ENCODE results near the gene KCNQ1.

The KCNQ1 gene

DNA sequence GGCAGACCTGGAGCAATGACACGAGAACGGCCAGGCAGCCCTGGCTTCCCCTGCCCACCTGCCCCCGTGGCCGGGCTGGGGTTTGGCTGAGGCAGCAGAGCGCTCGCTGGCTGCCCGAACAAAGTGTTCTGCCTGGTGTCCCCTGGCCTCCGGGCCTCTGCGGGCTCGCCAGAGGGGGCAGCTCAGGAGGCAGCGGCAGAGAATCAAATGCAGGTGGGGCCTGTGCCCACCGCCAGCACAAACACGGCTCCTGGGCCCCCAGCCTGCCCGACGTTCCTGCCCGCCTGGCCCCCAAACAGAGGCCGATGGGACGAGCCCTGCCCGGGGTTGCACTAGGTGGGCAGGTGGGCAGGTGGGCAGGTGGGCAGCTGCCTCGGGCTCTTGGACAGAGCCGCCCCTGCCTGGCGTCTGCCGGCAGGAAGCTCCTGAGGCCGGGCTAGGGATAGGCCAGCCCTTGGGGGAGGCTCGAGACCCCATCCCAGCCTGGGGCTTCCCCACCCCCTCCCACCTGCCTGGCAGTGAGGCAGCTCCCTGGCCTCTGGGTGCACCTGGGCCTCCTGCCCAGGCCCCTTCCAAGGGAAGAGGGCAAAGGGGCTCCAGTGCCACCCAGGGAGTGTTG, 394.0 kb downstream of the KCNQ1 start:
- DNase-seq (ENCODE audit: low read depth): no peak

DNA sequence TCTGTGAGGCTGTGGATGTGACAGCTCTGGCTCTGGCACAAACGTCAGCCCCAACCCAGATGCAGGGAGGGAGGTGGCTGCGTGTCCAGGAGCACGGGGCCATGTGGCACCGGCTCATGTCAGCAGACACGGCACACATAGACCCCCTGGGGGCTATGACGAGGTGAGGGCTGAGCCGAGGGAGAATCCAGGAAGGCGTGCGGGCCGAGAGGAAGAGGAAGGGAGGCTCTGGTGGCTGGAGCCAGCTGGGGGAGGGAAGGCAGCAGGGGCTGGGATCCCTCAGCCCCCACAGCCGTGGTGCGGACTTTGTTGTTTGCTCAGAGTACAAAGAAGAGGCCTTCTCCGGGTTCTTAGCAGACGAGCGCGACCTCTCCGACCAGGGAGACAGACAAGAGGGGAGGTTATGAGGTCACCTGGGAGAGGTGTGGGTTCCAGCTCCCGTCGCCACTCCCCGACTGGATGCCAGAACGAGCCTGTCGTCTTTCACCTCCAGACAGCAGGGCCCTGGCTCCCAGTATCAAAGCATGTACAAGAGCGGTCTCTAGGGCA, 394.7 kb downstream of the KCNQ1 start:
- no peak for DNase-seq (ENCODE audit: low read depth)

DNA sequence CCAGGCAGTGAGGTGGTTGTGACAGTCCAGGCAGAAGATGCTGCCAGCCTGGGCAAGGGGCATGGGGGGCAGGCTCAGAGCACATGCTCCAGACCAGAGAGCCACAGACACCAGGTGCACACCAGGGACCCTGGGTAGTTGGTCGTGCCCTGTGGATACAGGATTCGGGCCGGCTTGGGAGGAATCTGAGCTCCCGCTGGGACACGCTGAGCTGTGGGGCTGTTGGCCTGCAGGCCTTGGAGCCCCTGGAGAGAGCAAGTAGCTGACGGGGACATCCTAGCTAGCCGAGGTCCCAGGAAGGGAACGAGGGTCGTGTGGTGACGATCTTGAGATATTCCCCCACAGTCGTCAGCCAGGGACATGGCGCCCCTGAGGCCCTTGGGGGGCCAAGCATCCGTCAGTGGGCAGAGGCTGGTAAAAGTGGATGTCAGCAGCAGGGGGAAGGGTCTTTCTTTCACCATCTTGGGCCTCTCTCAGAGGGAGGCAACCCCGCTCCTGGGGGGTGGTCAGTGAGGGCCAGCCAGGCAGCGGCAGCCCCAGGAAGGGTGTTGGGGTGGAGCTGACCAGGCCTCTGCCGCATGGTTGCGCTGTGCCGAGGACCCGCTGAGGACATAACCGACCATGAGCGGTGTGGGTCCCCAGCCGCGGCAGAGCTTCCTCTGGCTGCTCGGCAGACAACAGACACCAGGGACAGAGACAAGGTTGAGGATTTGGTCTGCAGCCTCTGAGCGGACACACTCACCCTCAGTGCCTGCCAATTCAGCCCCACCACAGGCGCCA, 396.8 kb downstream of the KCNQ1 start:
- DNase-seq (ENCODE audit: low read depth): no peak

DNA sequence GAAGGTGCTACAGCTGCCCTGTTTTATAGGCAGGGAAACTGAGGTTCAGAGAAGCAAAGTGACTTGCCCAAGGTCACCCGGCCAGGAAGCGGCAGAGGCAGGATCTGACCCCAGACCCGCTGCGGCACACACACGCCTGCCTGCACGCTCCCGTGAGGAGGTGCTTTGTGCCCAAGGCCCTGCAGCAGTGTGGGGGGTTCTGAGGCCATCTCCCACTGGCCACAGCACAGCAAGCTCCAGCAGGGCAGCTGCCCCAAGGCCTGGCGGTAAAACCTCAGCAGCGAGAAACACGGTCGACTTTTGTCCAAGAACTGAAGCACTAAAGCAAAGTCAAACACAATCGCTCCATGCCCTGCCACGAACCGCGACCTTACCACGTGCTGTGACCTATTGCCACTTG, 398.1 kb downstream of the KCNQ1 start:
- DNase-seq (ENCODE audit: low read depth): no peak

DNA sequence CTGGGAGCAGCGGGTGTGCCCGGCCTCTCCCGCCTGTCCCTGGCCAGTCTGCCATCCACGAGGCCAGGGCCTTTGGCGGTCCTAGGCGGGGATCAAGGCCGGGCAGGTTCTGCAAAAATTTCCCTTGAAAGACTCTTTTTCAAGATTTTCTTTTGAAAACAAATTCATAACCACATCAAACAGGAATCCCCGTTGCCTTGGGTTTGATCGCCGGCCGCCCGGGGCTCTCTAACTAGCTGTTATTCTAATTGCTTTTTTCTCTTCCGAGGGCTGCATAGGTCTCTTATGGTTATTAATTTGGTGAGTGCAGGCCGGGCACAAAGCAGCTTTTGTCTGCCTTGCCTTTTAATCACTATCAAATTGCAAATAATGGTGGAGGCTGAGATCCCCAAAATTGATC, 398.7 kb downstream of the KCNQ1 start:
- DNase-seq (ENCODE audit: low read depth): no peak

DNA sequence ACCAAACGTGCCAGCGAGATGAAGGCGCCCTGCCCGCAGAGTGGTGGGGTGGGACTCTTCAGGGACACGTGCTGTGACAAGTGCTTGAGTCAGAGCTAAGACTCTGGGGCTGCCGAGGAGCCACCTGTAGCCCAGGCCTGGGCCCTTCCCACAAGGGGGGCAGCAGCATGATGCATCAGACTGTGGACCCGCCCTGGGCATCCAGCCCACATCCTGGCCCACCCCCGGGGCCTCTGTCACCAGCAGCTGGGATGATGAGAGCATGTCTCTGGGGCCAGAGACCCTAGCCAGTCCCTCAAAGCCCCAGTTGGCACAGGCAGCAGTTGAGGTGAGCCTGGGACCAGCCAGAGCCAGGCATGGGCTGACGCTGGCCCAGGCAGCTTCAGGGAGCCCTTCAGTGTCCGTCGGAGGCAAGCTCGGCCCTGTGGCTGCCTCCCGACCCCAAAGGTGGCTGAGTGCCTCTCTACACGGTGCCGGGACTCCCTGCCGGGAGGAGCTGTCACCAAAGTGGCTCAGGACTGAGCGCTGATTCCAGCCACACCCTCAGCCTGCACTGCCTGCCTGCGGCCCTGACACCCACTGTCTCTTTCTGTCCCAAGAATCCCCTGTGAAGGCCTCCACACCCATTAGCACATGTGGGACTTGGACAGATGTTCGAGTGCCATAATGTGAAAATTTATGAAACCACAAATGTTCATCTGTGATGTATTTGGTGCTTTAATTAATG, 399.5 kb downstream of the KCNQ1 start:
- no peak for DNase-seq (ENCODE audit: low read depth)

DNA sequence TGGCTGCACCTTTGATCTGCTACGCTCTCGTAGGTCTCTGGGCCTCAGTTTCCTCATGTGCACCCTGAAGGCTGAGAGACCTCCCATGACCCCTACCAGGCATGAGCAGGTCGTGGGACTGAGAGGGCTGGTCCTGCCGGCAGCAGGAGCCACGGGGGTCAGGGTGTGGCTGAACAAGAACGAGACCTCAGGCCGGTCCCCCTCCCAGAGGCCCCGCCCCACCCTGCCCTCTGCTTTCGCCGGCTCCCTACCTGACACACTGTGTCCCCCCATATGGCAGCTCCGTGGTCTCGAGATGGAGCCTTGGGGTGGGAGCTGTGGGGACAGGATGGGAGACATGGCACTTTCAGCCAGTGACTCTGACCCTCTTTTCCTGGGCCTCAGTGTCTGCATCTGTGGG, 400.2 kb downstream of the KCNQ1 start:
- no peak for DNase-seq (ENCODE audit: low read depth)

DNA sequence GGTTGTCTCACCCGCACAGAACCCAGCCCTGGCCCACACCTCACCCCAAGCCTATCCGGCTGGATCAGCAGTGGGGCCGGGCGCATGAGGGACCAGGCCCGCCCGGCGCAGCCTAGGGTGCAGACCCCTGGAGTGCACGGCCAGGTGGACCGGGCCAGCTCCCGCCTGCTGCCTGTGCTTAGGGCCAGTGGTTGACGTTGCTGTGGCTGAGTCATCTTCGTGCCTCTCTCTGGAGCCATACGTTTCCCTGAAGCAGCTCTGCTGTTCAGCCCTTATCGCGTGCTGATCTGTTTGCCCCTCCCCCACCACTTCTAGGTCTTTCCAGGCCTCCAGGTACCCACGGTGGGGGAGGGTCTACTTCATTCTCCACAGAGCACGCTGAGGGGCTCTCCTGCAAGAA, 401.2 kb downstream of the KCNQ1 start:
- no peak for DNase-seq (ENCODE audit: low read depth)

DNA sequence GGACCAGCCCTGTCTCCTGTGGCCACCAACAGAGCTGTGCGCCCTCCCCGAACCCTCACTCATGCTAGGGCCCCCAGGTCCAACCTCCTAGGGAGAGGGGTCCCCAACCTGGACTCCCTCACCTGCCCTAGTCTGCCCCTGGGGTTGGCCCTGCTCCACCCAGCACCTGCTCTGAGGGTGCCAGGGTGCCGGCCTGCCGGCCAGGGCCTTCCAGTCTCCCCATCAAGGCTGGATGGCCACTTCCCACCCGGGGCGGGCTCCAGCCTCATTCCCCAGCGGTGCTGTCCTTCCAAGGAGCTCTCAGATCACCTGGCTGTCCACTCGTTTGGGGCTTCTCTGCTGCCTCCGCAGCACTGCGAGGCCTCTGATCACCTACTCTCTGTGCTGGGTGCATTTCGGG, 401.7 kb downstream of the KCNQ1 start:
- no peak for DNase-seq (ENCODE audit: low read depth)

DNA sequence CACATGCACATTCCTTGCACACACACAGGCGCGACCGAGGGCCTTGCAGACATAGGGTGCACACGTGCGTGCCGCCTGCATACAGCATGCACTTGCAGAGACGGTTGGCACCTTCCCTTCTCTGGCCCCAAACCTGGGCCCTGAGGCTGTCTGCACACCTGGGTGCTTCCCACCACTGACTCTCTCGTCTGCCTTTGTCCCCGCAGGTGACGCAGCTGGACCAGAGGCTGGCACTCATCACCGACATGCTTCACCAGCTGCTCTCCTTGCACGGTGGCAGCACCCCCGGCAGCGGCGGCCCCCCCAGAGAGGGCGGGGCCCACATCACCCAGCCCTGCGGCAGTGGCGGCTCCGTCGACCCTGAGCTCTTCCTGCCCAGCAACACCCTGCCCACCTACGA, 402.8 kb downstream of the KCNQ1 start:
- DNase-seq (ENCODE audit: low read depth): no peak

DNA sequence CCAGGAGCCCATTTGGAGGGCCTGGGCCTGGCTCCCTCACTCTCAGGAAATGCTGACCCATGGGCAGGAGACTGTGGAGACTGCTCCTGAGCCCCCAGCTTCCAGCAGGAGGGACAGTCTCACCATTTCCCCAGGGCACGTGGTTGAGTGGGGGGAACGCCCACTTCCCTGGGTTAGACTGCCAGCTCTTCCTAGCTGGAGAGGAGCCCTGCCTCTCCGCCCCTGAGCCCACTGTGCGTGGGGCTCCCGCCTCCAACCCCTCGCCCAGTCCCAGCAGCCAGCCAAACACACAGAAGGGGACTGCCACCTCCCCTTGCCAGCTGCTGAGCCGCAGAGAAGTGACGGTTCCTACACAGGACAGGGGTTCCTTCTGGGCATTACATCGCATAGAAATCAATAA, 403.7 kb downstream of the KCNQ1 start:
- no peak for DNase-seq (ENCODE audit: low read depth)

DNA sequence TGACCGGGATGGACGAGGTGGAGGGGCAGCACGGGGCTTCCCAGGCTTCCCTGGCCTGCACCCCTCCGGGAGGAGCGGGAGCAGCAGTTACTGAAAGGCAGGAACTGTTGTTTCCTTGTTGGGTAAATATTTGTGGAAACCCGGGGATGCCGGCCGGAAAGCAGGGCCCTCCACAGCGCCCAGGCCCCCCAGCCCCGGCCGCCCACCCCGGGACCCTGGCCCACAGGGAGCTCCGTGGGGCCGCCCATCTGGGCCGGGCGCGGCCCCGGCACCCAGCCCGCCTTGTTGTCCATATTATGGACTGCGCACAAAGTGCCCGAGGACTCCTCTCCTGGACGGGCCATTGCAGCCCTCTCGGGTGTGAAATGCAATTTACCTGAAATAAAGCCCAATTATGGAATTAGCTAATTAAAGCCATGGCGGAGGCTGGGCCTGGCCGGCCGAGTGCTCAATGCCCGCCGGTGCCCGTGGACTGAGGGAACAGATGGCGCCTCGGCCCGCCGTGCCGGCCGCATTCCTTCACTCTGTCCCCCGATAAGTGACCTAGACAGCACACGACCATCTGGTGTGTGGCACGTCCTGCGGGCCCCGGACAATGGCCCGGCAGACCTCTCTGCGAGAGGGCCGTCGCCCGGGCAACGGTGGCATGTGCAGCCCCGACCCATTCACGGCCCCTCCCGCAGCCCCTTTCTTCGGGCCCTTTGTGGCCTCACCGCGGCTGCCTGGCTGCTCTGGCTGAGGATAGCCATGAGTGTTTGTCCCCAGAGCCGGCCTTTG, 405.4 kb downstream of the KCNQ1 start:
- no peak for DNase-seq (ENCODE audit: low read depth)

DNA sequence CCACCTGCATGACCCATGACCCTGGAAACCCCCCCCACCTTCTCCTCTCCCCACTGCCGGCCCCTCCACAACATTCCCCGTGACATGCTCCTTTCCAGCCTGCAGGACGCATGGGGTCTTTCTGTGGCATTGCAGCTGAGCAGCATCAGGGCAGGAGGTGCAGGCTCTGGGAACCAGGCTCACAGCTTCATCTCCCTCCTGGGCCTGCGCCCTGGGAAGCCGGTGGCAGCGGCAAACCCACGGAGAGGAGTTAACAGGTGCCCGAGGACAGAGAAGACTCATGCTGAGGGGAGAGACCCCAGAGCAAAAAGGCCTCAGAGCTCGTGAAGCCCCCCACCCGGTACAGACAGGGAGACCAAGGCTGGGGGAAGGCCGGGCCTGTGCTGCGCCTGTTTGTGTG, 408.6 kb downstream of the KCNQ1 start:
- no peak for DNase-seq (ENCODE audit: low read depth)

DNA sequence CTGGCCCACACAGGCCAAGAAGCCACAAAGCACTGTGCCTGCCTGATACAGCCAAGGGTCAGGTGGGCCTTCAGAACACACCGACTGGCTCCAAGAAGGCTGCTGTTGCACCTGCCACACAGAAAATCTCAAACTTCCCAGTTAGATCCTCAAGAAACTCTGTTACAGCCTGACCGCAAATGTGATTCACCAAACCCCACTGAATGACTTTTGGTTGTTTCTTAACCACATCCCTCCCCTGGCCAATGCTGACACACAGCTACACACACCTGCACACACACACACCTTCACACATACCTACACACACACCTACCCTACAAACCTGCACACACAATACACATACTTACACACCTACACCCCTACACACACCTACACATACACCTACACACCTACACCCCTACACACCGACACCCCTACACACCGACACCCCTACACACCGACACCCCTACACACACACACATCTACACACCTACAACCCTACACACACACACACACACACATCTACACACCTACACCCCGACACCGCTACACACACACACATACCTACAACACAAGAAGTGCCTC, 409.3 kb downstream of the KCNQ1 start:
- no peak for DNase-seq (ENCODE audit: low read depth)

DNA sequence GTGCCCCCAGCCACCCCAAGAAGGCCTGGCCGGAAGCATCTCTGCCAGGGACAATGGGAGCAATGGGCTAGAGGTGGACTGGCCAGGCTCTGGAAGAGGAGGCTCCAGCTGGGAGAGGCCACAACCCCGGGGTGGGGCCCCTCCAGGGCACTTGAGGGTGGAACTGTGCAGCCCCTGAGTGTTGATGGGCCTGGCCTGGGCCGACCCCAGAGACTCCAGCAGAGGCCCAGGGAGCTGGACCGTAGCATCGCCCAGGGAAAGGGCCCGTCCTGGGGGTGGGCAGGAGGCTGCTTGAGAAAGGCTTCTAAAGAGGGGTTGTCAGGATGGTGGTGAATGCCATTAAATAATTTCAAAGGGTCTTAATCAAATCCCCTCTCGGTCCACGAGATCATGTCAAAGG, 410.4 kb downstream of the KCNQ1 start:
- DNase-seq (ENCODE audit: low read depth): no peak

DNA sequence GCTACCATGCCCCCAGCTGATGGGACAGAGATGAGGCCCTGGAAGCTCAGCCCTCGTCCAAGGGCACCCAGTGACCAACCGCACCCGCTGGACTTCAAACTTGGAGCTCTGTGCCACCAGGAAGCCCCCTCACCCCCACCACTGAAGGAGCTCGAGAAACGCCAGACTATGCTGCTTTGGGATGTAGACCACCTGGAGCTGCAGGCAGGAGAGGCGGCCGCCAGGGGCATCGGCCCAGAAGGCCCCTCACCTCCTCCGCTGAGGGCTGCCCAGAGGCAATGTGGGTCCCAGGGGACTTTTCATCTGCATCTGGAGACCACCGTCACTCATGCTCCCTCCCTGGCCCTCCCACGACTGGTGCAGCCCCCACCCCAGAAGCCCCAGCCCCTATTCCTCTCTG, 412.5 kb downstream of the KCNQ1 start:
- DNase-seq (ENCODE audit: low read depth): no peak

DNA sequence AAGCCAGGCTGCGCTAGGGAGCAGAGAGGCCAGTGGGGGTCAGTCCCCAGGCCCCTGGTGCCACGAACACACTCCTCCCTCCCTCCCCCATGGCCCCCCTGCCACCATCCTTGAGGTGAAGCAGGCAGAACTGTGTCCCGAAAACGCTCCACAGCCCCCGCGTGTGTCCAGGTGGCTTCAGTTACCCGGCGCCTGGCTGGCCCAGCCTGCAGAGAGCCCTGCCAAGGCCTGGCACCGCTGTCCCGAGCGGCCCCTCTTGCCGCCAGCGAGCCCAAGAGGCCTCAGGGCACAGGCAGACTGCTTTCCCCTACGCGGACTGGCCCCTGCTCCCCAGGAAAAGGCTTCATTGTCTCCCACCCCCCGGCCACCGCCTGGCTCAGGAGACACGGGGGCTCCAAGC, 413.1 kb downstream of the KCNQ1 start:
- DNase-seq (ENCODE audit: low read depth): no peak

DNA sequence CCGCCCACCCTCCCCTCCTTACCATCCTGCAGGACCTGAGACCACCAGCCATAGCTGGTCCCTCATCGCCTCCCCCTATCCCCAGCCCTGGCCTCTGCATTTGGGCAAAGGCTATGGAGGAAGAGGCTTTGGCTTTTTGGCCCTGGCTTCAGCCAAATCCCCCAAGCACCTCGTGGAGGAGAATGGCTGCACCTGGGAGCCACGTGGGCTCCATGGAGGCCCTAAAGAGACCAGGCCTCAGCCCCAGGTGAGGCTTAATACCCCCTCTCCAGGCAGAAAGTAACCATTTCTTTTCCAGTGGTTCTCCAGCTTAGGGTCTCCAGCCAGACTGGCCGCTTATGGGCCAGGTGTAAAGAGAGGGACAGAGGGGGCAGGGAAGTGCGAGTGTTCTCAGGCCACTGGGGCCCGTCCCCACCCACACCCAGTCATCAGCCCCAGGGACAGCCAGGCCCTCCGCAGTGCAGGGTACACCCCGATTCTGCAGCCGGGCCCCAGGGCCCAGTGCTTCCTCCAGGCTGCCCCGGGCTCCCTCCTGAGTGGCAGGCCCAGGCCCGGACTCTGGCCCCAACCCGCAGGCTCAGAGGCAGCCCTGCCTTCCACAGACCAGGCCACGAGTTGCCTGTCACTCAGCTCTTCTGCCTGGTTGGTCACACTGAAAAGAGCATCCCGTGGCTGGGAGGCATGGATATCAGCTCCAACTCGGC, 414.3 kb downstream of the KCNQ1 start:
- DNase-seq (ENCODE audit: low read depth): no peak

DNA sequence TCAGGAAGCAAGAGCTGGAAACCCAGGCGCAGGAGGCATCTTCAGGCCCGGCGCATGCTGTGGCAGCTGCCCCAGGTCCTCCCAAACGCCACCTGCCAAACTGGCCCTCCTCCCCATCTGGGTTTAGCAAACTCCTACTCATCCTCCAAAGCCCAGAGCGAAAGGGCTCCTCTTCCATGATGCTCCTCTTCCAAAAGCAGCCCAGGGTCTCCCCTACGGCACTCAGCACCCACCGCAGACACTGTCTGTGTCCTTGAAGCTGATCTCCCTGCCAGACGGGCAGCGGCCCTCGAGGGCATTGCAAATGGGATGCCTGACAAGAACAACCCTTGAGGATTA, 414.9 kb downstream of the KCNQ1 start:
- no peak for DNase-seq (ENCODE audit: low read depth)

DNA sequence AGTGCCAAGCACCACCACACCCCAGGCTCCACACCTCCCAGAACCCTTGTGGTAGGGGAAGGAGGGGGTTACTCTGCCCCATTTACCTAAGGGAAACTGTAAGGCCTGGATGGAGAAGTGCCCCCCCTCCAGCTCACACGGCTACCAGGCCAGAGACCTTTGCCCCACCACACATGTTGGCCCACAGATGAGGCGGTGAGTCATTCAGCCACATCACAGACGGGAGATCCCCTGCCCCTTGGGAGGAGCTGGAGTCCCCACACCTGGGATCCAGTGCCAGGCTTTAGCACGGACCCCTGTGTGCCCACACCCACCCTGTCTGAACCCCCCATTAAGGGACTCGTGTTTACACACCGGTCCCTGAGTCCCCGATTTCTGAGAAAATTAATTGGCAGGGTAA, 415.8 kb downstream of the KCNQ1 start:
- no peak for DNase-seq (ENCODE audit: low read depth)
